ENCODE results near the gene NPSR1. TPM values are rescaled to one million over a fixed set of nuclear protein-coding genes. Genes with fewer than 3 reads are reported as not detected.
"Not testable (repeated sequence)": the region's sequence is repeated elsewhere in the genome, so short reads cannot be mapped to it uniquely, and the experiment has no call there.

Gene NPSR1
- polyA plus RNA-seq (ENCODE audit: insufficient read length in 3 of 3), result not detected

GRCh38 chr7:34657632-34658268 is at the start of gene NPSR1:
Gene NPSR1 (plus strand): TSS chr7:34658218. CDS start chr7:34658413, 195 bp downstream.
- no peak for DNase-seq (ENCODE audit: low read depth in 3 of 3, low spot score in 2 of 3)

- DNase-seq (ENCODE audit: low read depth in 3 of 3, low spot score in 2 of 3), result no peak
Measured at GRCh38 chr7:34612661-34613060, 45.4 kb upstream of the NPSR1 start.

GRCh38 chr7:34620425-34620824 is 37.6 kb upstream of the NPSR1 start:
- DNase-seq (ENCODE audit: low read depth in 3 of 3, low spot score in 2 of 3), result no peak

GRCh38 chr7:34622182-34622581 is 35.8 kb upstream of the NPSR1 start:
- no peak for DNase-seq (ENCODE audit: low read depth in 3 of 3, low spot score in 2 of 3)

- no peak for DNase-seq (ENCODE audit: low read depth in 3 of 3, low spot score in 2 of 3)
Measured at GRCh38 chr7:34622771-34623250, 35.2 kb upstream of the NPSR1 start.

- not testable (repeated sequence) for DNase-seq (ENCODE audit: low read depth in 3 of 3, low spot score in 2 of 3)
Measured at GRCh38 chr7:34628618-34629017, 29.4 kb upstream of the NPSR1 start.

- DNase-seq (ENCODE audit: low read depth in 3 of 3, low spot score in 2 of 3), result no peak
Measured at GRCh38 chr7:34652809-34653208, 5.2 kb upstream of the NPSR1 start.

- no peak for DNase-seq (ENCODE audit: low read depth in 3 of 3, low spot score in 2 of 3)
Measured at GRCh38 chr7:34653787-34654186, 4.2 kb upstream of the NPSR1 start.

GRCh38 chr7:34655384-34655783 is 2.6 kb upstream of the NPSR1 start:
- no peak for DNase-seq (ENCODE audit: low read depth in 3 of 3, low spot score in 2 of 3)

- DNase-seq (ENCODE audit: low read depth in 3 of 3, low spot score in 2 of 3), result no peak
Measured at GRCh38 chr7:34656041-34656440, 2.0 kb upstream of the NPSR1 start.

- no peak for DNase-seq (ENCODE audit: low read depth in 3 of 3, low spot score in 2 of 3)
Measured at GRCh38 chr7:34659472-34660075, 1.6 kb downstream of the NPSR1 start.

- DNase-seq (ENCODE audit: low read depth in 3 of 3, low spot score in 2 of 3), result no peak
Measured at GRCh38 chr7:34662058-34662708, 4.2 kb downstream of the NPSR1 start.

GRCh38 chr7:34664755-34665154 is 6.7 kb downstream of the NPSR1 start:
- DNase-seq (ENCODE audit: low read depth in 3 of 3, low spot score in 2 of 3), result no peak

GRCh38 chr7:34672430-34672829 is 14.4 kb downstream of the NPSR1 start:
- DNase-seq (ENCODE audit: low read depth in 3 of 3, low spot score in 2 of 3), result no peak

GRCh38 chr7:34673066-34673465 is 15.0 kb downstream of the NPSR1 start:
- no peak for DNase-seq (ENCODE audit: low read depth in 3 of 3, low spot score in 2 of 3)

GRCh38 chr7:34675749-34676374 is 17.8 kb downstream of the NPSR1 start:
- no peak for DNase-seq (ENCODE audit: low read depth in 3 of 3, low spot score in 2 of 3)

- no peak for DNase-seq (ENCODE audit: low read depth in 3 of 3, low spot score in 2 of 3)
Measured at GRCh38 chr7:34677491-34677890, 19.5 kb downstream of the NPSR1 start.

GRCh38 chr7:34687529-34687928 is 29.5 kb downstream of the NPSR1 start:
- no peak for DNase-seq (ENCODE audit: low read depth in 3 of 3, low spot score in 2 of 3)

- DNase-seq (ENCODE audit: low read depth in 3 of 3, low spot score in 2 of 3), result no peak
Measured at GRCh38 chr7:34696415-34696814, 38.4 kb downstream of the NPSR1 start.

GRCh38 chr7:34709771-34710170 is 51.8 kb downstream of the NPSR1 start:
- DNase-seq (ENCODE audit: low read depth in 3 of 3, low spot score in 2 of 3), result no peak

- no peak for DNase-seq (ENCODE audit: low read depth in 3 of 3, low spot score in 2 of 3)
Measured at GRCh38 chr7:34718867-34719266, 60.8 kb downstream of the NPSR1 start.
